HS-5 (cell line): ENCODE results near the gene RUBCNL.

Experiments
- DNase-seq: peaks from one replicate; pipeline ENCODE4 v3.0.0-alpha.2; 2012; ENCODE audit warnings: low read depth

The RUBCNL gene

GRCh38 chr13:46340011-46340410 is 47.0 kb downstream of the RUBCNL start:
- no peak for DNase-seq

GRCh38 chr13:46339035-46339666 is 47.9 kb downstream of the RUBCNL start:
- DNase-seq = peak; percentile 46

- no peak for DNase-seq
Observed at GRCh38 chr13:46337700-46338099, 49.4 kb downstream of the RUBCNL start.

GRCh38 chr13:46334035-46334822 is 52.8 kb downstream of the RUBCNL start:
- no peak for DNase-seq

GRCh38 chr13:46332772-46333171 is 54.3 kb downstream of the RUBCNL start:
- DNase-seq = no peak

GRCh38 chr13:46329624-46330023 is 57.4 kb downstream of the RUBCNL start:
- no peak for DNase-seq

- DNase-seq = no peak
Observed at GRCh38 chr13:46327246-46327645, 59.8 kb downstream of the RUBCNL start.

- DNase-seq = no peak
Observed at GRCh38 chr13:46324976-46325375, 62.1 kb downstream of the RUBCNL start.

GRCh38 chr13:46321494-46322225 is 65.4 kb downstream of the RUBCNL start:
- no peak for DNase-seq

GRCh38 chr13:46320821-46321220 is 66.2 kb downstream of the RUBCNL start:
- DNase-seq = no peak

- DNase-seq = no peak
Observed at GRCh38 chr13:46320406-46320805, 66.6 kb downstream of the RUBCNL start.

GRCh38 chr13:46318986-46319385 is 68.1 kb downstream of the RUBCNL start:
- no peak for DNase-seq

GRCh38 chr13:46317120-46317519 is 69.9 kb downstream of the RUBCNL start:
- no peak for DNase-seq

GRCh38 chr13:46315491-46316075 is 71.5 kb downstream of the RUBCNL start:
- DNase-seq = no peak

GRCh38 chr13:46315036-46315435 is 72.0 kb downstream of the RUBCNL start:
- DNase-seq = no peak

- DNase-seq = no peak
Observed at GRCh38 chr13:46314587-46314986, 72.5 kb downstream of the RUBCNL start.

GRCh38 chr13:46313432-46314257 is 73.4 kb downstream of the RUBCNL start:
- no peak for DNase-seq

- no peak for DNase-seq
Observed at GRCh38 chr13:46313024-46313423, 74.0 kb downstream of the RUBCNL start.

- DNase-seq = no peak
Observed at GRCh38 chr13:46311217-46311616, 75.8 kb downstream of the RUBCNL start.

- DNase-seq = no peak
Observed at GRCh38 chr13:46310066-46310465, 77.0 kb downstream of the RUBCNL start.

GRCh38 chr13:46307554-46307953 is 79.5 kb downstream of the RUBCNL start:
- DNase-seq = no peak

- DNase-seq = no peak
Observed at GRCh38 chr13:46304546-46304945, 82.5 kb downstream of the RUBCNL start.
